HCT116 (cell line): Measurements from ENCODE around the gene TMEFF2. TPM values are rescaled to one million over a fixed set of nuclear protein-coding genes. Genes with fewer than 3 reads are reported as not detected.

ENCODE experiments used
- ATAC-seq: fragments of 200-7000 bp; cut with Tn5 transposase; 2 replicates; pipeline ENCODE4 v1.9.1; 2020; ENCODE audit warnings: mild to moderate bottlenecking, moderate library complexity
- BruUV-seq: library from RNA; stranded (reverse); fragments of 400-500 nt; replicated peaks from 2 replicates; lab custom pipeline; 2021; lab: Mats Ljungman, UMichigan
- CTCF ChIA-PET: fragments of 300-600 bp; sonication (Branson Sonifier 250); formaldehyde crosslinking; loops from one replicate; lab custom pipeline; 2021; ENCODE audit warnings: antibody characterized with exemption; lab: Charles Lee
- POLR2A ChIA-PET: fragments of 300-600, 350-600 bp; sonication (Branson Sonifier 250); formaldehyde crosslinking; loops from one replicate; lab custom pipeline; 2021; ENCODE audit warnings: antibody characterized with exemption; lab: Charles Lee
- RAD21 ChIA-PET, 2 experiments: fragments of 300-600 bp; sonication (Branson Sonifier 250); formaldehyde crosslinking; loops; one replicate each; lab custom pipeline; 2023; ENCODE audit warnings: low total read pairs in 2 of 2; ENCODE audit not compliant: uncharacterized antibody in 2 of 2, unreplicated experiment in 2 of 2, low non-redundant PET in 1 of 2; lab: Charles Lee
- DNase-seq: peaks from one replicate; pipeline ENCODE4 v3.0.0-alpha.2; 2010; ENCODE audit warnings: low read depth, low spot score
- H2AFZ ChIP-seq: fragments of 200-600 bp; shearing (Covaris generic), sonication (generic); 2 replicates; pipeline ENCODE4 v1.6.1; 2017; ENCODE audit warnings: low read depth, mixed run types, mixed read lengths, antibody characterized with exemption, low read length; ENCODE audit not compliant: poor library complexity, severe bottlenecking
- H3K27ac ChIP-seq: 2 replicates; pipeline ENCODE4 v1.5.1; 2012; ENCODE audit warnings: low read depth, low read length
- H3K27me3 ChIP-seq: fragments of 200-600 bp; sonication (generic); 2 replicates; pipeline ENCODE4 v1.6.1; 2016; ENCODE audit warnings: mixed run types, low read length, mixed read lengths; ENCODE audit not compliant: insufficient read depth
- H3K36me3 ChIP-seq, 2 experiments: fragments of 200-500 bp in 1 of 2; fragments of 200-600 bp in 1 of 2; sonication (Bioruptor generic) in 1 of 2; sonication (generic) in 1 of 2; 2 replicates each; pipeline versions ENCODE4 v1.5.1 to v1.6.1; 2014 to 2016; ENCODE audit warnings: low read length in 2 of 2, inconsistent platforms in 1 of 2, mixed read lengths in 1 of 2, mixed run types in 1 of 2; ENCODE audit not compliant: insufficient read depth in 2 of 2, control insufficient read depth in 1 of 2
- H3K4me1 ChIP-seq, 2 experiments: fragments of 200-600 bp in 1 of 2; sonication (generic) in 1 of 2; 2 replicates each; pipeline versions ENCODE4 v1.5.1 to v1.6.1; 2012 to 2017; ENCODE audit warnings: low read length in 2 of 2, inconsistent platforms in 1 of 2, mild to moderate bottlenecking in 1 of 2, mixed read lengths in 1 of 2, mixed run types in 1 of 2, moderate library complexity in 1 of 2; ENCODE audit not compliant: insufficient read depth in 2 of 2, control insufficient read depth in 1 of 2
- H3K4me2 ChIP-seq: fragments of 200-600 bp; sonication (generic); 2 replicates; pipeline ENCODE4 v1.6.1; 2017; ENCODE audit warnings: mixed run types, low read length, mixed read lengths
- H3K4me3 ChIP-seq, 2 experiments: fragments of 200-600 bp in 1 of 2; sonication (generic) in 1 of 2; replicated peaks in 1 of 2; 2 replicates each; pipeline ENCODE4 v1.5.1; 2011 to 2016; ENCODE audit warnings: low read length in 2 of 2, control low read depth in 1 of 2, low read depth in 1 of 2, mild to moderate bottlenecking in 1 of 2, mixed read lengths in 1 of 2, mixed run types in 1 of 2
- H3K79me2 ChIP-seq: fragments of 200-600 bp; sonication (generic); 2 replicates; pipeline ENCODE4 v1.6.1; 2017; ENCODE audit warnings: mild to moderate bottlenecking, mixed run types, low read length, moderate library complexity, mixed read lengths; ENCODE audit not compliant: insufficient read depth
- H3K9ac ChIP-seq: fragments of 200-600 bp; sonication (generic); 2 replicates; pipeline ENCODE4 v1.6.1; 2016; ENCODE audit warnings: low read length, mixed read lengths
- H3K9me2 ChIP-seq: fragments of 200-600 bp; sonication (generic), shearing (Covaris generic); 2 replicates; pipeline ENCODE4 v1.6.1; 2017; ENCODE audit warnings: mixed run types, mild to moderate bottlenecking, moderate library complexity; ENCODE audit not compliant: insufficient read depth
- H3K9me3 ChIP-seq, 2 experiments: fragments of 200-500 bp in 1 of 2; fragments of 200-600 bp in 1 of 2; sonication (Bioruptor generic) in 1 of 2; sonication (generic) in 1 of 2; 2 replicates each; pipeline ENCODE4 v1.6.1; 2014 to 2017; ENCODE audit warnings: low read length in 2 of 2, mixed read lengths in 2 of 2, inconsistent platforms in 1 of 2, low read depth in 1 of 2, mild to moderate bottlenecking in 1 of 2, mixed run types in 1 of 2, moderate library complexity in 1 of 2; ENCODE audit not compliant: control insufficient read depth in 1 of 2, insufficient read depth in 1 of 2
- H4K20me1 ChIP-seq: fragments of 200-600 bp; sonication (generic), shearing (Covaris generic); 2 replicates; pipeline ENCODE4 v1.6.1; 2017; ENCODE audit warnings: mixed run types, mild to moderate bottlenecking, moderate library complexity; ENCODE audit not compliant: insufficient read depth
- CBX3 ChIP-seq: IDR thresholded peaks from 2 replicates; pipeline ENCODE4 v1.6.1; 2012; ENCODE audit warnings: low read depth
- EGR1 ChIP-seq: IDR thresholded peaks from 2 replicates; pipeline ENCODE4 v1.6.1; 2012; ENCODE audit warnings: low read depth
- ELF1 ChIP-seq: IDR thresholded peaks from 2 replicates; pipeline ENCODE4 v1.6.1; 2012; ENCODE audit warnings: low read depth, borderline replicate concordance
- EZH2phosphoT487 ChIP-seq: fragments of 200-600 bp; IDR thresholded peaks from 2 replicates; pipeline ENCODE4 v1.6.1; 2018; ENCODE audit warnings: antibody characterized with exemption, borderline replicate concordance
- JUND ChIP-seq: IDR thresholded peaks from 2 replicates; pipeline ENCODE4 v1.6.1; 2012
- POLR2A ChIP-seq: IDR thresholded peaks from 2 replicates; pipeline ENCODE4 v1.7.0; 2011; ENCODE audit warnings: borderline replicate concordance; ENCODE audit not compliant: insufficient read depth, insufficient read length; ENCODE audit errors: extremely low read depth
- RAD21 ChIP-seq: IDR thresholded peaks from 2 replicates; pipeline ENCODE4 v1.6.1; 2012; ENCODE audit warnings: low read depth, mild to moderate bottlenecking
- SP1 ChIP-seq: IDR thresholded peaks from 2 replicates; pipeline ENCODE4 v1.6.1; 2012; ENCODE audit warnings: low read depth
- TCF7L2 ChIP-seq: IDR thresholded peaks from 2 replicates; pipeline ENCODE4 v1.7.0; 2011; ENCODE audit warnings: borderline replicate concordance, inconsistent platforms; ENCODE audit not compliant: insufficient read depth, insufficient read length; ENCODE audit errors: extremely low read depth
- YY1 ChIP-seq: IDR thresholded peaks from 2 replicates; pipeline ENCODE4 v1.6.1; 2011; ENCODE audit warnings: low read length, low read depth, moderate library complexity, mild to moderate bottlenecking; ENCODE audit not compliant: insufficient replicate concordance; ENCODE audit errors: extremely low read depth
- intact Hi-C: fragments of 100-400 bp; cut with micrococcal nuclease; formaldehyde crosslinking; loops from 2 replicates; pipeline ENCODE4 v1.10.0; 2022
- total RNA-seq: library from RNA; stranded (reverse); gene quantifications from one replicate; pipeline ENCODE4 v1.2.1, GENCODE V29; 2021; ENCODE audit not compliant: unreplicated experiment
- TF ChIP-seq, protein P1 (sequence below): IDR thresholded peaks from 2 replicates; pipeline ENCODE4 v1.6.1; 2011; ENCODE audit warnings: mild to moderate bottlenecking, low read length, moderate library complexity; ENCODE audit not compliant: insufficient replicate concordance; ENCODE audit errors: extremely low read depth
- TF ChIP-seq, protein P2 (sequence below): IDR thresholded peaks from 2 replicates; pipeline ENCODE4 v1.6.1; 2012

The TMEFF2 gene
- total RNA-seq, 1 experiment from 2014 or later = not detected

DNA sequence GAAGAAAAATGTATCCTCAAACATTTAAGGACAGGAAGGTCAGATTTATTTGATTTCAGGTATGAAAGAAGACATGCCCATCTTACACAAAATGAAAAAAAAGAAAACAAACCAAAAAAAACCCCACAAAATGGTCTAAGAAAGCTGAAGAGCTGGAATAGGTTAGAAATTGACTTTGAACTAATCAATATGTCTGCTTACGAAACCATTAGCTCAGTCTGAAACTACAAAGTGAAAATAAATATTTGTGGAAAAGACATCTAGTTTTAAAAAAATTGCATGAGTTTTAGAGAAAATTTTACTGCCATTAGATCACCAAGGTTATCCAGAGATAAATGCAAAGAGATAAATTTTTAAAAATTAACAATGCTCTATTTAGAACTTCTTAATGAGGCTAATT lies 125.3 kb downstream of the TMEFF2 start:
- Histone ChIP-seq H3K4me3 (no peak overlapping the region), H3K9me2 (peaks cover 5% of the 10 kb centered on the region; the same call in 1 of the 2 replicates), H3K27ac (no peak overlapping the region), H3K9ac (no peak overlapping the region), H3K4me1 (no peaks in the 10 kb centered on the region), H3K36me3 (no peaks in the 10 kb centered on the region), H3K4me2 (no peak overlapping the region), H4K20me1 (no peaks in the 10 kb centered on the region), H3K27me3 (no peaks in the 10 kb centered on the region), H3K79me2 (no peaks in the 10 kb centered on the region), H3K9me3 (no peaks in the 10 kb centered on the region), H2AFZ (no peak overlapping the region)
- intact Hi-C loops = loop anchor here (2.0 kb wide), 1 partner anchor 19 kb away; no protein-coding TSS in a partner anchor
- DNase-seq (no peak), ATAC-seq (no peak)
- TF ChIP-seq, protein P1, sequence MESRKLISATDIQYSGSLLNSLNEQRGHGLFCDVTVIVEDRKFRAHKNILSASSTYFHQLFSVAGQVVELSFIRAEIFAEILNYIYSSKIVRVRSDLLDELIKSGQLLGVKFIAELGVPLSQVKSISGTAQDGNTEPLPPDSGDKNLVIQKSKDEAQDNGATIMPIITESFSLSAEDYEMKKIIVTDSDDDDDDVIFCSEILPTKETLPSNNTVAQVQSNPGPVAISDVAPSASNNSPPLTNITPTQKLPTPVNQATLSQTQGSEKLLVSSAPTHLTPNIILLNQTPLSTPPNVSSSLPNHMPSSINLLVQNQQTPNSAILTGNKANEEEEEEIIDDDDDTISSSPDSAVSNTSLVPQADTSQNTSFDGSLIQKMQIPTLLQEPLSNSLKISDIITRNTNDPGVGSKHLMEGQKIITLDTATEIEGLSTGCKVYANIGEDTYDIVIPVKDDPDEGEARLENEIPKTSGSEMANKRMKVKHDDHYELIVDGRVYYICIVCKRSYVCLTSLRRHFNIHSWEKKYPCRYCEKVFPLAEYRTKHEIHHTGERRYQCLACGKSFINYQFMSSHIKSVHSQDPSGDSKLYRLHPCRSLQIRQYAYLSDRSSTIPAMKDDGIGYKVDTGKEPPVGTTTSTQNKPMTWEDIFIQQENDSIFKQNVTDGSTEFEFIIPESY = no peak
- TF ChIP-seq TCF7L2 (no peak), CBX3 (no peak), EZH2phosphoT487 (no peak), RAD21 (no peak), YY1 (no peak), JUND (no peak), EGR1 (no peak), ELF1 (no peak), POLR2A (no peak), SP1 (no peak)
- TF ChIP-seq, protein P2, sequence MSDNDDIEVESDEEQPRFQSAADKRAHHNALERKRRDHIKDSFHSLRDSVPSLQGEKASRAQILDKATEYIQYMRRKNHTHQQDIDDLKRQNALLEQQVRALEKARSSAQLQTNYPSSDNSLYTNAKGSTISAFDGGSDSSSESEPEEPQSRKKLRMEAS = no peak
- no TSS peak for BruUV-seq
- ChIA-PET RAD21 (no interaction called here), POLR2A (no interaction called here), CTCF (no interaction called here)
